Peyer's patch (tissue), 4 donors: ENCODE measurements around the gene RAB22A. TPM values are rescaled to one million over a fixed set of nuclear protein-coding genes. Genes with fewer than 3 reads are reported as not detected.

Source experiments
- DNase-seq, 3 donors: peaks; one replicate each; pipeline ENCODE4 v3.0.0-alpha.2; 2017 to 2019
- H3K27ac ChIP-seq, 4 donors: fragments of 200-600 bp; sonication (generic); one replicate each; pipeline ENCODE4 v1.5.1; 2016 to 2019
- H3K27me3 ChIP-seq, 2 donors: fragments of 200-600 bp; sonication (generic); one replicate each; pipeline ENCODE4 v1.5.1; 2019
- H3K36me3 ChIP-seq, 3 donors: fragments of 200-600 bp; sonication (generic); one replicate each; pipeline ENCODE4 v1.5.1; 2016 to 2019
- H3K4me1 ChIP-seq, 4 donors: fragments of 200-600 bp; sonication (generic); one replicate each; pipeline ENCODE4 v1.5.1; 2016 to 2019
- H3K4me3 ChIP-seq, 4 donors: fragments of 200-600 bp; sonication (generic); 1 replicate in 3 of 4; 2 replicates in 1 of 4; pipeline ENCODE4 v1.5.1; 2016 to 2019; ENCODE audit warnings: mild to moderate bottlenecking in 1 of 4
- H3K9me3 ChIP-seq, 4 donors: fragments of 200-600 bp; sonication (generic); one replicate each; pipeline ENCODE4 v1.5.1; 2016 to 2019; ENCODE audit warnings: mild to moderate bottlenecking in 1 of 4
- POLR2A ChIP-seq, 2 donors: fragments of 450-650 bp; IDR thresholded peaks; one replicate each; pipeline ENCODE4 v1.5.1; 2017; ENCODE audit warnings: antibody characterized with exemption in 2 of 2, mild to moderate bottlenecking in 2 of 2, moderate library complexity in 2 of 2
- total RNA-seq, 4 donors: library from RNA; depleted of rRNA; stranded (reverse); fragments of >200 nt; gene quantifications; one replicate each; pipeline ENCODE4 v1.1.0, GENCODE V29; 2016
- TF ChIP-seq, protein P1 (sequence below), 6 experiments: fragments of 450-650 bp in 4 of 6; fragments of 200-600 bp in 2 of 6; sonication (generic) in 1 of 6; IDR thresholded peaks; one replicate each; pipeline ENCODE4 v1.5.1; 2017 to 2019; ENCODE audit warnings: antibody characterized with exemption in 6 of 6, mild to moderate bottlenecking in 3 of 6, moderate library complexity in 1 of 6

Gene RAB22A
- total RNA-seq, 4 donors from 2014 or later = 12.4 to 29.4 (median 19.2) TPM

DNA sequence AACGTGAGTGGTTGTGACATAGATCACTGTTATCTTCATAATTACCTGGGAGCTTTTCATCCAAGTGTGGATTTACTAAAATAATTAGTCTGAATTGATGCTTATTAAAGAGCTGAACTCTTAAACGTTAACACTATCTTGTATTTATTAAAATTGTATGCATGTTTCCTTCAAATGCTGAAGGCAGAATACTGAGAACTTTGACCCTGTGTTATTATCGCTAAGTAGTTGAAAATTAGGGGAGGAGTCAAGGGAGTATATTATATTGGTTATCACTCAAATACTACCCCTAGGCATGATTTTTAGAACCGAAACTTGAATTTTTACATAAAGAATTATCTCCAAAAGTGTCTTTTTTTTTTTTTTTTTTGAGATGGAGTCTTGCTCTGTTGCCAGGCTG is 85.3 kb downstream of the RAB22A start:
- H3K27ac ChIP-seq = no peak overlapping the region
- peaks cover 0 to 53% (median 14%) of the 10 kb centered on the region in 4 donors for H3K4me1 ChIP-seq
- no peak for TF ChIP-seq POLR2A (IDR thresholded peaks at IDR 0.05)
- TF ChIP-seq, protein P1, sequence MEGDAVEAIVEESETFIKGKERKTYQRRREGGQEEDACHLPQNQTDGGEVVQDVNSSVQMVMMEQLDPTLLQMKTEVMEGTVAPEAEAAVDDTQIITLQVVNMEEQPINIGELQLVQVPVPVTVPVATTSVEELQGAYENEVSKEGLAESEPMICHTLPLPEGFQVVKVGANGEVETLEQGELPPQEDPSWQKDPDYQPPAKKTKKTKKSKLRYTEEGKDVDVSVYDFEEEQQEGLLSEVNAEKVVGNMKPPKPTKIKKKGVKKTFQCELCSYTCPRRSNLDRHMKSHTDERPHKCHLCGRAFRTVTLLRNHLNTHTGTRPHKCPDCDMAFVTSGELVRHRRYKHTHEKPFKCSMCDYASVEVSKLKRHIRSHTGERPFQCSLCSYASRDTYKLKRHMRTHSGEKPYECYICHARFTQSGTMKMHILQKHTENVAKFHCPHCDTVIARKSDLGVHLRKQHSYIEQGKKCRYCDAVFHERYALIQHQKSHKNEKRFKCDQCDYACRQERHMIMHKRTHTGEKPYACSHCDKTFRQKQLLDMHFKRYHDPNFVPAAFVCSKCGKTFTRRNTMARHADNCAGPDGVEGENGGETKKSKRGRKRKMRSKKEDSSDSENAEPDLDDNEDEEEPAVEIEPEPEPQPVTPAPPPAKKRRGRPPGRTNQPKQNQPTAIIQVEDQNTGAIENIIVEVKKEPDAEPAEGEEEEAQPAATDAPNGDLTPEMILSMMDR (IDR thresholded peaks at IDR 0.05) = no peak
- no peaks in the 10 kb centered on the region for H3K9me3 ChIP-seq
- H3K27me3 ChIP-seq = no peaks in the 10 kb centered on the region
- no peak for DNase-seq
- no peak overlapping the region for H3K4me3 ChIP-seq
- H3K36me3 ChIP-seq = no peaks in the 10 kb centered on the region

DNA sequence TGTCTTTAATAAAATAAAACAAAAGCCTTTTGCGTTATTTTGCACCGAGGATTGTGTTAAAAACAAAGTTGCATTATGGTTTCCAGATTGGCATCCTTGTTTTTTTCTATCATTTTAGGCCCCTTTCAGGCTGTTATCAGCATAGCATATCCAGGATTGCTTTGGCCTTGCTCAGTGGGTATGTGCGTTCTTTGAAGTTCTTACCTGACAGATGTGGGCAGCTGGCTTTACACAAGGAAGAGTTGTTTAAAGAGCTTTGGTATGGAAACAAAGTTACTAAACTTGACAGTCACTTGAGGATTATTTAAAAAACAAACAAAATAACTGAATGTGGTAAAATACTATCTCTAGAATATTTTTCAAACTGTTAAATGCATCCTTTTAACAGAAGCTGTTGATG is 86.1 kb downstream of the RAB22A start:
- H3K27ac ChIP-seq = no peak overlapping the region
- H3K4me1 ChIP-seq = peaks cover 2 to 45% (median 10%) of the 10 kb centered on the region in 4 donors
- no peaks in the 10 kb centered on the region for H3K27me3 ChIP-seq
- no peak overlapping the region for H3K4me3 ChIP-seq
- no peak for DNase-seq
- H3K36me3 ChIP-seq = no peaks in the 10 kb centered on the region
- TF ChIP-seq POLR2A (IDR thresholded peaks at IDR 0.05) = no peak
- TF ChIP-seq, protein P1 (IDR thresholded peaks at IDR 0.05) = no peak
- no peaks in the 10 kb centered on the region for H3K9me3 ChIP-seq

DNA sequence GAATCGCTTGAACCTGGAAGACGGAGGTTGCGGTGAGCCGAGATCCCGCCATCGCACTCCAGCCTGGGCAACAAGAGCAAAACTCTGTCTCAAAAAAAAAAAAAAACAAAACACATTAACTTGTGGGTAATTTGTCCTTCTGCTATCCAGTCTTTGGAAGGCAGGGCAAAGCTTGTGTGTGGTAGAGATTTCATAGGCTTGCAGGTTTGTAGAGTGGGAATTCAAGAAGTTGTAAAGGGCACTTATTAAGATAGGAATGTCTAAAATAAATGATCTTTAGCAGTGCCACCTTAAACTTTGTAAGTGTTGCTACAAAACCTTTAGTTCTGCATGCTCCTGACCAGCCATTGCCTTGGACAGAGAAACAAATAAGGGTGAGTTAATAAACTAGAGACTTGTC is 87.9 kb downstream of the RAB22A start:
- Histone ChIP-seq H3K4me3 (no peak overlapping the region), H3K36me3 (no peaks in the 10 kb centered on the region), H3K27ac (no peak overlapping the region), H3K27me3 (no peaks in the 10 kb centered on the region), H3K4me1 (peaks cover 6 to 29% (median 13%) of the 10 kb centered on the region in 4 donors), H3K9me3 (no peaks in the 10 kb centered on the region)
- no peak for TF ChIP-seq POLR2A (IDR thresholded peaks at IDR 0.05)
- TF ChIP-seq, protein P1 (IDR thresholded peaks at IDR 0.05) = no peak
- no peak for DNase-seq

DNA sequence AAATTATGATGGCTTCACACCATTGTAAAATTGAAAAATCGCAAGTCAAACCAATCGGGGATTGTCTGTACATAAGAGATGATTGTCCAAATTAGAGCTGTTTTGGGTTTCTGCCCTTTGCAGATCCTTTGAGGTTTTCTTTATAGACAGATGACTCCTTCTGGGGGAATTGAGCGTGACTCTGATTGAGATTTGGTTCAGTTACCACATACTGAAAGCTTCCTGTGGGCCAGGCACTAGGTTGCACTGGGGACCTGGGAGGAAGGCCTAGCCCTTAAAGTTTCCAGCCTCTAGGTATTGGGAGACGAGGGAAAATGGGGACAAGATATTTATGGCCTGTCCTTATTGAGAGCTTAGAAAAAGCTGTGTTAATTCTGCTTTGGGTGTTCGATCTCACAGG is 88.7 kb downstream of the RAB22A start:
- DNase-seq = no peak
- H3K4me1 ChIP-seq = peaks cover 6 to 21% (median 16%) of the 10 kb centered on the region in 4 donors

DNA sequence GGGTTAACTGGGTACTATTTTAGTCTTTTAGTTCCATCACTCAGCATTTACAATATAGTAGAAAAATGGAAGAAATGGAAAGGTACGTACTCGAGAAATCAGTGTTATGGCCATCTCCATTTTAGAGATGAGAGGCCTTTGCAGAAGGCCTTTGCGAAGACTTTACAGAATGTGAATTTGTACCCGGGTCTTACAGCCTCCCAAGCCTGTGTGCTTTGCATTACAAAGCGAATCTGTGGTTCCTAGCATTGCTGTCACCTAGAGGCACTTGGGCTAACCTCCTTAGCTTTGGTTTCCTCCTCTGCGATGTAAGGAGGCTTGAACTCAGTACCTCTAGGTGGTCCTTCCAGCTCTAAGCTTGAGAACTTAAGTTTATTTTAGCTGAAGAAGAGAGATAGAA is 90.4 kb downstream of the RAB22A start:
- no peak for DNase-seq
- Histone ChIP-seq H3K27me3 (no peaks in the 10 kb centered on the region), H3K27ac (no peak overlapping the region), H3K4me3 (no peak overlapping the region), H3K36me3 (no peaks in the 10 kb centered on the region), H3K9me3 (no peaks in the 10 kb centered on the region), H3K4me1 (peaks cover 0 to 18% (median 11%) of the 10 kb centered on the region in 4 donors)
- no peak for TF ChIP-seq POLR2A (IDR thresholded peaks at IDR 0.05)
- TF ChIP-seq, protein P1 (IDR thresholded peaks at IDR 0.05) = no peak

More for the DNA sequence above, 88.7 kb downstream of the RAB22A start:
- H3K36me3 ChIP-seq = no peaks in the 10 kb centered on the region
- H3K9me3 ChIP-seq = no peaks in the 10 kb centered on the region
- no peak overlapping the region for H3K4me3 ChIP-seq
- no peak overlapping the region for H3K27ac ChIP-seq
- no peak for TF ChIP-seq POLR2A (IDR thresholded peaks at IDR 0.05)
- TF ChIP-seq, protein P1 (IDR thresholded peaks at IDR 0.05) = no peak
- no peaks in the 10 kb centered on the region for H3K27me3 ChIP-seq

DNA sequence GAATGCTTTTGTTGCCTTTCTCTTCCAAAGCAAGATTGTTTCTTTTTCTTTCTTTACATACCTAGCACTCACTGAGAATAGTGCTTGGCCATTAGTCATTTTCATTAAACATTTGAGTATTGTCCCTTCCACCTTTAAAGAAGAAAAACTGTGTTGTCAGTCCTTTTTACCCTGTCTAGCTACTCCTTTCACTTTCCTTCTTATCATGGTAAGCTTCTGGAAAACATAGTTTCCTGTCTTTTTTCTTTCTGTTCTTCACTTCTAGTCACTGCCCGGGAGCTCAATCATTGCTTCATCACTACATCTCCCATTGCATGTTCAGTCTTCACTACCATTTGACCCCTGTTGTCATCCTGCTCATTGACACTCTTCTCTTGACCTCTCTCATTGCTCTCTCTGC is 91.6 kb downstream of the RAB22A start:
- no peaks in the 10 kb centered on the region for H3K27me3 ChIP-seq
- no peaks in the 10 kb centered on the region for H3K36me3 ChIP-seq
- peaks cover 0 to 14% (median 11%) of the 10 kb centered on the region in 4 donors for H3K4me1 ChIP-seq
- TF ChIP-seq POLR2A (IDR thresholded peaks at IDR 0.05) = no peak
- TF ChIP-seq, protein P1 (IDR thresholded peaks at IDR 0.05) = no peak
- no peak for DNase-seq
- H3K27ac ChIP-seq = no peak overlapping the region
- H3K4me3 ChIP-seq = no peak overlapping the region
- no peaks in the 10 kb centered on the region for H3K9me3 ChIP-seq
